Uterus (tissue), 4 donors: ENCODE results near the gene NTF4. TPM values are rescaled to one million over a fixed set of nuclear protein-coding genes. Genes with fewer than 3 reads are reported as not detected.
"Not testable (repeated sequence)": the region's sequence is repeated elsewhere in the genome, so short reads cannot be mapped to it uniquely, and the experiment has no call there.

Source experiments
- DNase-seq, 2 donors: peaks; one replicate each; pipeline ENCODE4 v3.0.0-alpha.2; 2019 to 2020
- H3K27ac ChIP-seq, 2 donors: fragments of 200-600 bp; sonication (generic); 1 replicate in 1 of 2; 2 replicates in 1 of 2; pipeline ENCODE4 v1.5.1; 2016 to 2018
- H3K27me3 ChIP-seq, 2 donors: fragments of 200-600 bp; sonication (generic); one replicate each; pipeline ENCODE4 v1.5.1; 2018 to 2019; ENCODE audit warnings: control low read depth in 1 of 2
- H3K36me3 ChIP-seq, 2 donors: fragments of 200-600 bp; sonication (generic); one replicate each; pipeline ENCODE4 v1.5.1; 2019; ENCODE audit warnings: control low read depth in 1 of 2
- H3K4me1 ChIP-seq, 2 donors: fragments of 200-600 bp; sonication (generic); one replicate each; pipeline ENCODE4 v1.5.1; 2018 to 2019; ENCODE audit warnings: control low read depth in 1 of 2
- H3K4me3 ChIP-seq, 2 donors: fragments of 200-600 bp; sonication (generic); 1 replicate in 1 of 2; 2 replicates in 1 of 2; pipeline ENCODE4 v1.5.1; 2018 to 2019; ENCODE audit warnings: mild to moderate bottlenecking in 1 of 2
- H3K9me3 ChIP-seq, 2 donors: fragments of 200-600 bp; sonication (generic); one replicate each; pipeline ENCODE4 v1.5.1; 2019; ENCODE audit warnings: control low read depth in 1 of 2
- CTCF ChIP-seq, 4 experiments: fragments of 200-600 bp in 2 of 4; fragments of 450-650 bp in 2 of 4; sonication (generic) in 2 of 4; IDR thresholded peaks; one replicate each; pipeline ENCODE4 v1.5.1; 2016 to 2019; ENCODE audit warnings: antibody characterized with exemption in 4 of 4, mild to moderate bottlenecking in 2 of 4, moderate library complexity in 1 of 4
- POLR2A ChIP-seq, 2 donors: fragments of 450-650 bp; IDR thresholded peaks; one replicate each; pipeline ENCODE4 v1.6.1; 2016; ENCODE audit warnings: antibody characterized with exemption in 2 of 2, mild to moderate bottlenecking in 1 of 2, moderate library complexity in 1 of 2
- intact Hi-C: fragments of 100-400 bp; cut with DNase I; formaldehyde crosslinking; loops from one replicate; pipeline ENCODE4 v1.15.1; 2023; ENCODE audit warnings: low total_unique reads
- total RNA-seq, 4 donors: library from RNA; depleted of rRNA in 3 of 4; stranded (reverse); fragments of >200 nt in 3 of 4; gene quantifications; one replicate each; pipeline versions ENCODE4 v1.1.0 to v1.2.4, GENCODE V29; 2014 to 2023
- donor health status: DM: yes; HTN: yes; CAD: no.

NTF4 gene
- total RNA-seq, 4 donors from 2014 or later: 0.64 to 2.2 TPM; not detected in 2

GRCh38 chr19:49020931-49021895 lies 43.4 kb downstream of the NTF4 start:
- peaks cover 0 to 7% of the 10 kb centered on the region in 2 donors for H3K4me1 ChIP-seq
- intact Hi-C loops: no loop called here
- H3K4me3 ChIP-seq: no peak overlapping the region
- no peaks in the 10 kb centered on the region for H3K36me3 ChIP-seq
- TF ChIP-seq POLR2A (IDR thresholded peaks at IDR 0.05): no peak
- TF ChIP-seq CTCF (IDR thresholded peaks at IDR 0.05): no peak
- no peak overlapping the region for H3K27ac ChIP-seq
- no peak for DNase-seq
- H3K27me3 ChIP-seq: no peaks in the 10 kb centered on the region
- no peaks in the 10 kb centered on the region for H3K9me3 ChIP-seq

- H3K9me3 ChIP-seq: no peaks in the 10 kb centered on the region
- no peak overlapping the region for H3K4me3 ChIP-seq
- TF ChIP-seq CTCF (IDR thresholded peaks at IDR 0.05) (no peak), POLR2A (IDR thresholded peaks at IDR 0.05) (no peak)
- no peak for DNase-seq
- intact Hi-C loops: no loop called here
- H3K36me3 ChIP-seq: no peaks in the 10 kb centered on the region
- peaks cover 0 to 7% of the 10 kb centered on the region in 2 donors for H3K4me1 ChIP-seq
- no peak overlapping the region for H3K27ac ChIP-seq
- H3K27me3 ChIP-seq: no peaks in the 10 kb centered on the region
Observed at GRCh38 chr19:49020342-49020741, 44.3 kb downstream of the NTF4 start.

- DNase-seq: peak; percentile 35 to 64
- H3K27me3 ChIP-seq: no peaks in the 10 kb centered on the region
- H3K4me1 ChIP-seq: peaks cover 0 to 7% of the 10 kb centered on the region in 2 donors
- H3K9me3 ChIP-seq: no peaks in the 10 kb centered on the region
- peak overlapping the region in 1 of 2 donors; percentile 30 for H3K4me3 ChIP-seq
- no peak for TF ChIP-seq CTCF (IDR thresholded peaks at IDR 0.05)
- no peak for TF ChIP-seq POLR2A (IDR thresholded peaks at IDR 0.05)
- no peak overlapping the region for H3K27ac ChIP-seq
- H3K36me3 ChIP-seq: no peaks in the 10 kb centered on the region
- intact Hi-C loops: no loop called here
Observed at GRCh38 chr19:49019242-49019932, 45.2 kb downstream of the NTF4 start.

GRCh38 chr19:49018388-49019241 lies 46.0 kb downstream of the NTF4 start:
- DNase-seq, H3K9me3 ChIP-seq, H3K27me3 ChIP-seq, H3K36me3 ChIP-seq, H3K4me1 ChIP-seq, H3K27ac ChIP-seq, intact Hi-C loops: not testable (repeated sequence)
- H3K4me3 ChIP-seq: peak overlapping the region; percentile 30 to 31

GRCh38 chr19:49017666-49018351 lies 46.8 kb downstream of the NTF4 start:
- peak in 1 of 2 donors; percentile 41 for DNase-seq
- Histone ChIP-seq H3K4me3 (peak overlapping the region; percentile 30 to 31), H3K9me3 (no peaks in the 10 kb centered on the region), H3K27ac (no peak overlapping the region), H3K27me3 (no peaks in the 10 kb centered on the region), H3K36me3 (no peaks in the 10 kb centered on the region), H3K4me1 (peaks cover 0 to 7% of the 10 kb centered on the region in 2 donors)
- TF ChIP-seq POLR2A (IDR thresholded peaks at IDR 0.05) (no peak), CTCF (IDR thresholded peaks at IDR 0.05) (peak in 2 of 4 experiments; percentile 37 to 38)
- intact Hi-C loops: no loop called here
